DMS153 (cell line): Measurements from ENCODE around the gene WBP4.
A peak's percentile ranks its signal among the peaks of the same experiment; 100 is the strongest.

ENCODE experiments used
- DNase-seq: peaks from one replicate; lab custom pipeline; 2025; lab: John Stamatoyannopoulos, UW

Gene WBP4

GRCh38 chr13:41048640-41049039, 12.7 kb upstream of the WBP4 start:
- no peak for DNase-seq

GRCh38 chr13:41049480-41050440, 11.5 kb upstream of the WBP4 start:
- no peak for DNase-seq

GRCh38 chr13:41052441-41052840, 8.9 kb upstream of the WBP4 start:
- DNase-seq: no peak

- no peak for DNase-seq
Observed at GRCh38 chr13:41053384-41053826, 7.9 kb upstream of the WBP4 start.

GRCh38 chr13:41054212-41054877, 7.0 kb upstream of the WBP4 start:
- peak; percentile 10 for DNase-seq

- DNase-seq: peak; percentile 16
Observed at GRCh38 chr13:41054919-41055619, 6.2 kb upstream of the WBP4 start.

- no peak for DNase-seq
Observed at GRCh38 chr13:41056194-41056593, 5.1 kb upstream of the WBP4 start.

- DNase-seq: no peak
Observed at GRCh38 chr13:41056826-41057711, 4.2 kb upstream of the WBP4 start.

GRCh38 chr13:41058295-41059070, 2.8 kb upstream of the WBP4 start:
- DNase-seq: no peak

- DNase-seq: no peak
Observed at GRCh38 chr13:41059456-41060081, 1.7 kb upstream of the WBP4 start.

- DNase-seq: peak; percentile 67
Observed at GRCh38 chr13:41060082-41060723, 1.1 kb upstream of the WBP4 start.

GRCh38 chr13:41060724-41061074, 610 bp upstream of the WBP4 start:
- peak; percentile 75 for DNase-seq

GRCh38 chr13:41061914-41062837, 867 bp downstream of the WBP4 start:
- no peak for DNase-seq

- DNase-seq: no peak
Observed at GRCh38 chr13:41064493-41064892, 3.2 kb downstream of the WBP4 start.

GRCh38 chr13:41065078-41065477, 3.8 kb downstream of the WBP4 start:
- DNase-seq: no peak

GRCh38 chr13:41074523-41074922, 13.2 kb downstream of the WBP4 start:
- no peak for DNase-seq

- DNase-seq: no peak
Observed at GRCh38 chr13:41075034-41075433, 13.7 kb downstream of the WBP4 start.

- no peak for DNase-seq
Observed at GRCh38 chr13:41075485-41075884, 14.2 kb downstream of the WBP4 start.

GRCh38 chr13:41077475-41077874, 16.2 kb downstream of the WBP4 start:
- no peak for DNase-seq
